Mucosa of rectum (tissue), 2 donors: ENCODE measurements around the gene C1orf52.

Source experiments
- H3K27ac ChIP-seq, 2 donors: one replicate each; pipeline ENCODE4 v1.7.0; 2013; ENCODE audit warnings: inconsistent platforms in 2 of 2, low read depth in 2 of 2, low read length in 2 of 2
- H3K27me3 ChIP-seq, 2 donors: one replicate each; pipeline ENCODE4 v1.7.0; 2013; ENCODE audit warnings: low read length in 2 of 2; ENCODE audit not compliant: control insufficient read depth in 2 of 2, insufficient read depth in 2 of 2
- H3K36me3 ChIP-seq, 2 donors: one replicate each; pipeline ENCODE4 v1.7.0; 2013; ENCODE audit warnings: low read length in 2 of 2; ENCODE audit not compliant: control insufficient read depth in 2 of 2, insufficient read depth in 2 of 2
- H3K4me1 ChIP-seq, 2 donors: one replicate each; pipeline ENCODE4 v1.7.0; 2013; ENCODE audit warnings: low read length in 2 of 2, mild to moderate bottlenecking in 1 of 2; ENCODE audit not compliant: control insufficient read depth in 2 of 2, insufficient read depth in 2 of 2
- H3K4me3 ChIP-seq, 2 donors: one replicate each; pipeline ENCODE4 v1.7.0; 2013; ENCODE audit warnings: low read length in 2 of 2
- H3K9ac ChIP-seq, 2 donors: one replicate each; pipeline ENCODE4 v1.7.0; 2013; ENCODE audit warnings: low read length in 2 of 2, low read depth in 1 of 2, mild to moderate bottlenecking in 1 of 2
- H3K9me3 ChIP-seq, 2 donors: one replicate each; pipeline ENCODE4 v1.7.0; 2013; ENCODE audit warnings: low read length in 2 of 2; ENCODE audit not compliant: control insufficient read depth in 2 of 2
- donor health status: healthy.
- donor health status: Normal muscosa, but diverticular disease.

Gene C1orf52

DNA sequence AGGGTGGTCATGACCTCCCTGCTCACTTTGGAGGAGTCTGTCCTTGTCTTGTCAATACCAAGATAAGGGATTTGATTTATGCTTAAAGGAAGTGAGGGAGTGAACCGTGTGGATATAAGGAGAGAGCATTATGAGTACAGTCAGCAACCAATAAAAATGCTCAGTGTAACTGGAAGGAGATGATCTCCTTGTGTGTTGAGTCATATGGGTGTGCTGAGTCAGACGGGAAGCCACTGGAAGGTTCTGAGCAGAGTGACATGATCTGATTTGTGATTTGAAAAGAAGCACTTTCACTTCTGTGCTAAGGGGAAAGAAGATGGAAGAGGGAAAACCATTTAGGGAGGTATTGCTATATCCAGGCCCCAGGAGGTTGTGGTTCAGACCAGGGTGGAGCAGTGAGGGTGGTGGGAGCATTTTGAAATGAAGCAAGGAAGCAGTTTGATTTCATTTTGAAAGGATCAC is 19.4 kb upstream of the C1orf52 start:
- Histone ChIP-seq H3K27ac (peak overlapping the region; percentile 70 to 95), H3K27me3 (no peaks in the 10 kb centered on the region), H3K9me3 (no peaks in the 10 kb centered on the region), H3K9ac (peak overlapping the region in 1 of 2 donors; percentile 78), H3K4me3 (peak overlapping the region in 1 of 2 donors; percentile 44), H3K4me1 (peaks cover 13 to 41% of the 10 kb centered on the region in 2 donors), H3K36me3 (peaks cover 0 to 1% of the 10 kb centered on the region in 2 donors)

- Histone ChIP-seq H3K27me3 (no peaks in the 10 kb centered on the region), H3K27ac (peak overlapping the region in 1 of 2 donors; percentile 100)
Measured at GRCh38 chr1:85277802-85278201, 18.3 kb upstream of the C1orf52 start.

DNA sequence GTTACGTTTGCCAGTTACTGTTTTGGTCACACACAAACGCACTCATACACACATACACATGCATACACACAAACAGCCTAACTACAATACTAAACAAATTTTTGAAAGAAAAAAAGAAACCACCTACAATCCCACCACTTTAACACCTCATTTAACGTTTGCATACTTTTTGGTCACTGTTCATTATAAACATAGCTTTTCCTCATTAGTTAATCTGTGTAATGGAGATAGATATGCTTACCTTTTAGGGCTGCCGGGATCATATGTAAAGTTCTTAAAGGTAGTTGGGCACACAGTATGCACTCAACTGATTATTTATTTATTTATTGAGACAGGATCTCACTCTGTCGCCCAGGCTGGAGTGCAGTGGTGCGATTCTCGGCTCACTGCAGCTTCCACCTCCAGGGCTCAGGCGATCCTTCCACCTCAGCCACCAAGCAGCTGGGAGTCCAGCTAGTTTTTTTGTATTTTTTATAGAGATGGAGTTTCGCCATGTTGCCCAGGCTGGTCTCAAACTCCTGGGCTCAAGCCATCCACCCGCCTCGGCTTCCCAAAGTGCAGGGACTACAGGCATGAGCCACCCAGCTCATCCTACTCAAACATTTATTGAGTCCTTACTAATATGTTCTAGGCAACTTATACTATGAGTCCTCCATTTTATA is 17.6 kb upstream of the C1orf52 start:
- peak overlapping the region; percentile 48 to 75 for H3K9ac ChIP-seq
- H3K4me3 ChIP-seq, result peak overlapping the region; percentile 65 to 99
- H3K9me3 ChIP-seq, result no peaks in the 10 kb centered on the region
- H3K27ac ChIP-seq, result peak overlapping the region; percentile 99 to 100
- peaks cover 19 to 43% of the 10 kb centered on the region in 2 donors for H3K4me1 ChIP-seq
- H3K36me3 ChIP-seq, result peaks cover 0 to 5% of the 10 kb centered on the region in 2 donors
- H3K27me3 ChIP-seq, result no peaks in the 10 kb centered on the region

More at GRCh38 chr1:85277802-85278201, 18.3 kb upstream of the C1orf52 start:
- Histone ChIP-seq H3K36me3 (peaks cover 0 to 2% of the 10 kb centered on the region in 2 donors), H3K9ac (no peak overlapping the region), H3K4me3 (no peak overlapping the region), H3K4me1 (peaks cover 19 to 43% of the 10 kb centered on the region in 2 donors), H3K9me3 (no peaks in the 10 kb centered on the region)

- Histone ChIP-seq H3K4me3 (peak within 1 kb of the TSS; percentile 96 to 99), H3K4me1 (peaks cover 19 to 49% of the 10 kb centered on the region in 2 donors), H3K27me3 (no peaks in the 10 kb centered on the region), H3K27ac (peak within 1 kb of the TSS; percentile 99 to 100), H3K9me3 (no peaks in the 10 kb centered on the region), H3K36me3 (peaks cover 3 to 7% of the 10 kb centered on the region in 2 donors), H3K9ac (peak within 1 kb of the TSS; percentile 96 to 99)
Measured at GRCh38 chr1:85276215-85276977, 16.9 kb upstream of the C1orf52 start, which contains the start of gene BCL10. TSS of gene BCL10 (minus strand) at chr1:85276632. CDS start at chr1:85276352, 280 bp downstream.

- H3K9me3 ChIP-seq, result no peaks in the 10 kb centered on the region
- peaks cover 19 to 52% of the 10 kb centered on the region in 2 donors for H3K4me1 ChIP-seq
Measured at GRCh38 chr1:85275701-85276214, 16.3 kb upstream of the C1orf52 start.

GRCh38 chr1:85274969-85275453 is 15.5 kb upstream of the C1orf52 start:
- Histone ChIP-seq H3K27me3 (no peaks in the 10 kb centered on the region), H3K9ac (peak overlapping the region; percentile 34 to 96), H3K9me3 (no peaks in the 10 kb centered on the region), H3K4me1 (peaks cover 23 to 54% of the 10 kb centered on the region in 2 donors), H3K4me3 (peak overlapping the region; percentile 96 to 99), H3K27ac (peak overlapping the region; percentile 99 to 100), H3K36me3 (peaks cover 16 to 17% of the 10 kb centered on the region in 2 donors)

More at GRCh38 chr1:85275701-85276214, 16.3 kb upstream of the C1orf52 start:
- Histone ChIP-seq H3K9ac (peak overlapping the region; percentile 96 to 99), H3K4me3 (peak overlapping the region; percentile 96 to 99), H3K27me3 (no peaks in the 10 kb centered on the region), H3K27ac (peak overlapping the region; percentile 99 to 100), H3K36me3 (peaks cover 10 to 11% of the 10 kb centered on the region in 2 donors)

GRCh38 chr1:85273397-85273796 is 13.9 kb upstream of the C1orf52 start:
- Histone ChIP-seq H3K4me3 (peak overlapping the region in 1 of 2 donors; percentile 99), H3K9ac (peak overlapping the region in 1 of 2 donors; percentile 53), H3K4me1 (peaks cover 27 to 51% of the 10 kb centered on the region in 2 donors), H3K27me3 (no peaks in the 10 kb centered on the region), H3K9me3 (no peaks in the 10 kb centered on the region), H3K27ac (no peak overlapping the region), H3K36me3 (peaks cover 29 to 32% of the 10 kb centered on the region in 2 donors)

GRCh38 chr1:85268801-85269585 is 9.5 kb upstream of the C1orf52 start:
- H3K27me3 ChIP-seq, result no peaks in the 10 kb centered on the region
- peak overlapping the region in 1 of 2 donors; percentile 14 for H3K9ac ChIP-seq
- peaks cover 46 to 59% of the 10 kb centered on the region in 2 donors for H3K36me3 ChIP-seq
- no peaks in the 10 kb centered on the region for H3K9me3 ChIP-seq
- peak overlapping the region in 1 of 2 donors; percentile 54 for H3K4me3 ChIP-seq
- H3K27ac ChIP-seq, result no peak overlapping the region
- H3K4me1 ChIP-seq, result peaks cover 19 to 33% of the 10 kb centered on the region in 2 donors

- Histone ChIP-seq H3K27ac (no peak overlapping the region), H3K4me1 (peaks cover 12 to 26% of the 10 kb centered on the region in 2 donors), H3K9ac (no peak overlapping the region), H3K27me3 (no peaks in the 10 kb centered on the region), H3K4me3 (no peak overlapping the region), H3K9me3 (no peaks in the 10 kb centered on the region), H3K36me3 (peaks cover 46 to 59% of the 10 kb centered on the region in 2 donors)
Measured at GRCh38 chr1:85267313-85267712, 7.9 kb upstream of the C1orf52 start.
